GM18502 (cell line): ENCODE results near the gene WDR13.

Experiments
- ATAC-seq: cut with Tn5 transposase; IDR thresholded peaks from one replicate; pipeline ENCODE4 v1.9.1; 2021; ENCODE audit warnings: mild to moderate bottlenecking; ENCODE audit not compliant: unreplicated experiment, poor library complexity

Gene WDR13

DNA sequence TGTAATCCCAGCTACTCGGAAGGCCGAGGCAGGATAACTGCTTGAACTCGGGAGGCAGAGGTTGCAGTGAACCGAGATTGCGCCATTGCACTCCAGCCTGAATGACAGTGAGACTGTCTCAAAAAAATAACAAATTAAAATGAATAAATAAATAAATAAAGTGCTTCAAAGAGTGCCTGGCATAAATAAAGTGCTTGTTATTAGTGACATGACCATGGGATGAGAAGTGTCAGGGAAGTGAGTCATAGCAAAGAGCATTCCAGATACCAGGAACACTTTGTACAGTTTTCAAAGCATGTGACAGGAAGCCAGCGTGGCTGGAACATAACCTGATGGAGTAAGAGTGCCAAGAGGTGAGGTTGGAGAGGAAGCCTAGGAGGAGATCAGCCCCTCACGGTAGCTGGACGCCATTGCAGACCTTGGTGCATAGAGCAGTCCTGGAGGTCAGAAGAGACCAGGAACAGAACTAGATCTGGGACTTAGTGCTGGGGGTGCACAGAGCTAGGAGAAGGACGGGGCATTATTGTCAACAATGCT is 6.0 kb upstream of the WDR13 start:
- no peak for ATAC-seq

DNA sequence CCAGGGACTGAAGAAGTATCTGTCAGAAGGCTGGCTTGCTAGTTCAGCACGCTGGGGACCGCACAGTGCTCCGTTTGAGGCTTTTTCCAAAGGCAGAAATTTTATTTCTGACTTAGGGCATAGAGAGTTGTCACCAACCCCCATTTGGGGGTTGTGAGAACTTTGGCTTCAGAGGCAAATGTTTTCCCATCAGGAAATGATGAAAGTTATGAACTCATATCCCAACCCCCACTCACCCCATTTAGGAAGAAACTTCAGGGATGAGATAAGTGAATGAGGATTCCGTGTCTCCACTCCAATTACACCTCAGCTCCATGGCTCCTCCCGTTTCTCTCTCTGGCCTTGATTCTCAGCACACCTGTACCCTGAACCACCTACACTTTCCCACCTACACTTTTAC is 4.3 kb upstream of the WDR13 start:
- ATAC-seq: no peak

DNA sequence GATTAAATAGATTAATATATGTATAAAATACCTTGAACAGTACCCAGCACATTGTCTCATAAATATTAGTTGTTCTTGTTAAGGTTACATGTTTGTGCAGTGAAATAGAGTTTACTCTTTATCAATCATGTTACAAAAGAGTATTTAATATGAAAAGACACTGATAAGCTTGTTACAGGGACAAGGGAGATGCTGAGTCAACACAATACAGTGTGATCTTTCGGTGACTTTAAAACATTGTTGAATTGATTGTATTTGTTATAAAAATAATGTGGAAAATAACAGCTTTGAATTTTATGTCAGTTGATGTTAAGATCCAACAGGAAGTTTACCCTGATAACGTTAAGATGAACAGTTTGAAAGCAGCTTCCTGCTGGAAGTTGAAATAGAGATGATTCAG is 1.4 kb upstream of the WDR13 start:
- ATAC-seq: no peak

DNA sequence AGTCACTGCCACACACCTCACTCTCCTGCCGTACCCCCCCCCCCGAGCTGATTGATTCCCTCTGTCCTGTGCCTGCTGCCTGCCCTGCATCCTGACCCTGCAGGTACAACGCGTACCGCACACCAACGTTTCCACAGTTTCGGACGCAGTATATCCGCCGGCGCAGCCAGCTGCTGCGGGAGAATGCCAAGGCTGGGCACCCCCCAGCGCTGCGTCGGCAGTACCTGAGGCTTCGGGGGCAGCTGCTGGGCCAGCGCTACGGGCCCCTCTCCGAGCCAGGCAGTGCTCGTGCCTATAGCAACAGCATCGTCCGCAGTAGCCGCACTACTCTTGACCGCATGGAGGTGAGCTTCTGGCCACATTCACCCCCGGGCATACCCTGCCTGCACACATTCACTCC is 1.3 kb downstream of the WDR13 start:
- ATAC-seq: no peak

DNA sequence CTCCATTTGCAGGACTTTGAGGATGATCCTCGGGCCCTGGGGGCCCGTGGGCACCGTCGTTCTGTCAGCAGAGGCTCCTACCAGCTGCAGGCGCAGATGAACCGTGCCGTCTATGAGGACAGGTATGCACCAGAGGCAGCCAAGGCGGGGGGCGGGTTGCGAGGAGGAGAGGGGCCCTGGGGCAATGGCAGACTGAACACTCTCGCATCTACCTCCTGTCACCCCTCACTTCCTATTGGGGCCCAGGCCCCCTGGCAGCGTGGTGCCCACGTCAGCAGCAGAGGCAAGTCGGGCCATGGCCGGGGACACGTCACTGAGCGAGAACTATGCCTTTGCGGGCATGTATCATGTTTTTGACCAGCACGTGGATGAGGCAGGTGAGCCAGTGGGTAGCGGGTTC is 2.0 kb downstream of the WDR13 start:
- ATAC-seq: no peak

DNA sequence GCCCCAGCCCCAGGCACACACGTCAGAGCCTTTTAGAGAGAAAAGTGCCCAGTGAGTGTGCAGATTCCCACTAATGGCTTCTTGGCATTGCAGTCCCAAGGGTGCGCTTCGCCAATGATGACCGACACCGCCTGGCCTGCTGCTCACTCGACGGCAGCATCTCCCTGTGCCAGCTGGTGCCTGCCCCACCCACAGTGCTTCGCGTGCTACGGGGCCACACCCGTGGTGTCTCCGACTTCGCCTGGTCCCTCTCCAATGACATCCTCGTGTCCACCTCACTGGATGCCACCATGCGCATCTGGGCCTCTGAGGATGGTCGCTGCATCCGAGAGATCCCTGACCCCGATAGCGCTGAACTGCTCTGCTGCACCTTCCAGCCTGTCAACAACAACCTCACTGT is 2.9 kb downstream of the WDR13 start:
- ATAC-seq: no peak

DNA sequence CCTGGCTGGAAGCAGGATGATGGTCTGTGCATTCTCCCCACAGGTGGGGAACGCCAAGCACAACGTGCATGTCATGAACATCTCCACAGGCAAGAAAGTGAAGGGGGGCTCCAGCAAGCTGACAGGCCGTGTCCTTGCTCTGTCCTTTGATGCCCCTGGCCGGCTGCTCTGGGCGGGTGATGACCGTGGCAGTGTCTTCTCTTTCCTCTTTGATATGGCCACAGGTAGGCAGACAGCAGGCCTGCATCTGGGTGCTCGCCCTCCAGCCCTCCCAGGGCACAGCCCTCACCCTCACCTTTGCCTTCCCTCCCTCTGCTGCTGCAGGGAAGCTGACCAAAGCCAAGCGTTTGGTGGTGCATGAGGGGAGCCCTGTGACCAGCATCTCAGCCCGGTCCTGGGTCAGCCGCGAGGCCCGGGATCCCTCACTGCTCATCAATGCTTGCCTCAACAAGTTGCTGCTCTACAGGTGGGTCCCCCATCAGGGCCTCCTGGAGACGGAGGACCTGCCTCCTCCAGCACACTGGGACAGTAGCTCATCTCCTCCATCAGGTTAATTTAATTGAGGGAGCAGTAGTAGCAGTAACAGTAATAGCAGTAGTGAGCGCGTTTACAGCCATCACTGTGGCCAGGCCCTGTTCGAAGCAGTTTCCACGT is 4.6 kb downstream of the WDR13 start:
- no peak for ATAC-seq

DNA sequence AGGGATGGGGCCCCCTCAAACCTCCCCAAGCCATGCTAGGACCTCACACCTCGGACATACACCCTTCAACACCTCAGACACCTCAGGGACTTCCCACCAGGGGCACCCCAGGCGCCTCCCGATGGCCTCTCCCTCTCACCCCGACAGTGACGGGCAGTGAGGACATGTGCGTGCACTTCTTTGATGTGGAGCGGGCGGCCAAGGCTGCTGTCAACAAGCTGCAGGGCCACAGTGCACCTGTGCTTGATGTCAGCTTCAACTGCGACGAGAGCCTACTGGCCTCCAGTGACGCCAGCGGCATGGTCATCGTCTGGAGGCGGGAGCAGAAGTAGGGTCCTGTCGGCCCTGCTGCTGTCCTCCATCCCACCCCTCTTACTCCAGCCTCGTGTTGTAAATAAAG is 7.4 kb downstream of the WDR13 start:
- ATAC-seq: no peak

DNA sequence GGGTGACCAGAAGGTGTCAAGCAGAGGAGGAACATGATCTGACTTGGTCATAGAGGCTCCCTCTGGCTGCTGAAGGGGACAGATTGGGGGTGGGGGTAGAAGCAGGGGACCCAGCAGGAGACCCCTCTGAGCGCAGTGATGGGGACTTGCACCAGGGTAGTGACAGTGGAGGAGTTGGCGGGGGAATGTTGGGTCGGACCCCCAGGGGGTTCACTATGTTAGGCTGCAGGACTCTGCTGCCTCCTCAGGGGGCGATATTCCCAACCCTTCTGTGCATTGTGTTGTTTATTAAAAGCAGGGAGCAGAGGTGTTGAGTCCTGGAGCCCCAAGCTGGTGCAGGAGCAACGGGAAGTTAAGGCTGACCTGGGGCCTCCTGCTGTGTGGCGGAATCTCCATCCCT is 8.8 kb downstream of the WDR13 start:
- no peak for ATAC-seq

DNA sequence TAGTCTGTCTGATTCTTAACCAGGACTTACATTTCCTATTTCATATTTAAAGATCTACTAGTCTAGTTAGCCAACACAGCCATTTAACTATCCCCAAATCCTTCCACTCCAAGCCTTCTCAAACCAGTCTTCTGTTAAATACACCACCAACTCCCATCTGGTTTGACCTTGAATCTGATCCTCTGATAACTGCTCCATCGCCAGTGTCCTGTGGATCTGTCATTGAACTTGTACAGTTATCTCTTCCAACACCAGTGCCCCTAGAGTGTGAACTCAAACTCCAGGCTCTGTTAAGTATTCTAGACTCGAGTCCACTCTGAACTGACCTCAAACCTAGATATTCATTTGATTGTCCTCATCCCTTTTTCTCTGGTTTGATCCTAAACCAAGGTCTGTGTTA is 14.4 kb downstream of the WDR13 start:
- no peak for ATAC-seq

DNA sequence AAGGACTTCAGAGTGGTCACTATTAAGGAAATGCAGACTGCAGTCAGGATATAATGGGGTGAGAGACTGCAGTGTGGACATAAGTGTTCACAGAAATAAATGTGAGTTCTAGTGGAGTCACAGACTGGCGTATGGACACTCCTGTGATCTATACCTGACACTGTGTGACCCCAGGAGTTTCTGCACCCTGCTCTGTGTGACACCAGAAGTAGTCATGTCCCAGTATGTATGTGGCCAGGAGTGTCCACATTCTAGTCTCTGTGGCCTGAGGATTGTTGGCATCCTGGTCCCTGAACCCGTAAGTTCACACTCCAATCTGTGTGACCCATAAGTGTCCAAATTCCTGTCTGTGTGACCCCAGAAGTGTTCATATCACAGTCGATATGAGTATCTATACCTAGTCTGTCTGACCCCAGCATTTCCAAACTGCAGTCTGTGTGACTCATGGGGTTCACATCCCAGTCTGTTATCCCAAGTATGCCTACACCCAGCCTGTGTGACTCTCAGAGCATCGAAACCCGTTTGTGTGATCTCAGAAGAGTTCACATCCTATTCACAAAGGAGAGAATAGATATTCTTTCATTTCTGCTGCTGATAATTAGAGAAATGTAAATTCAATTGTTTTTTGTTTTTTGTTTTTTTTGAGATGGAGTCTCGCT is 16.3 kb downstream of the WDR13 start:
- no peak for ATAC-seq

DNA sequence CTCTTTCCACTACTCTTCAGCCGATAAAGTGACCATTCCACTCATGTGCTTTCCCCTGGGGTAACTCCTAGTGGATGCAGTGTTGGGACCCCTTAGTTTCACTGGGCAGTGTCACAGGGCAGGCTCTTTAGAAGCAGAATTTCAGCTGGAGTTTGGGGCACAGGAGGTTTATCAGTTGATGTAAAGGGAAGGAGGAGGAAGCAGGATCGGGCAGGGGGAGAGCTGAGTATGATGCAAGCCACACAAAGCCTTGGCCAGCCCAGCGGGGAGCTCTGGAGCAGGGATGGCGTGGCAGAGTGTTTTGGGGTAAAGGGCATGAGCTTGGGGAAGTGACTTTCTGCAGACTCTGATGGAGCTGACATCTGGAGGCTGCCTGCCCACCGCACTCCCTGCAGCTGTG is 19.3 kb downstream of the WDR13 start:
- no peak for ATAC-seq

DNA sequence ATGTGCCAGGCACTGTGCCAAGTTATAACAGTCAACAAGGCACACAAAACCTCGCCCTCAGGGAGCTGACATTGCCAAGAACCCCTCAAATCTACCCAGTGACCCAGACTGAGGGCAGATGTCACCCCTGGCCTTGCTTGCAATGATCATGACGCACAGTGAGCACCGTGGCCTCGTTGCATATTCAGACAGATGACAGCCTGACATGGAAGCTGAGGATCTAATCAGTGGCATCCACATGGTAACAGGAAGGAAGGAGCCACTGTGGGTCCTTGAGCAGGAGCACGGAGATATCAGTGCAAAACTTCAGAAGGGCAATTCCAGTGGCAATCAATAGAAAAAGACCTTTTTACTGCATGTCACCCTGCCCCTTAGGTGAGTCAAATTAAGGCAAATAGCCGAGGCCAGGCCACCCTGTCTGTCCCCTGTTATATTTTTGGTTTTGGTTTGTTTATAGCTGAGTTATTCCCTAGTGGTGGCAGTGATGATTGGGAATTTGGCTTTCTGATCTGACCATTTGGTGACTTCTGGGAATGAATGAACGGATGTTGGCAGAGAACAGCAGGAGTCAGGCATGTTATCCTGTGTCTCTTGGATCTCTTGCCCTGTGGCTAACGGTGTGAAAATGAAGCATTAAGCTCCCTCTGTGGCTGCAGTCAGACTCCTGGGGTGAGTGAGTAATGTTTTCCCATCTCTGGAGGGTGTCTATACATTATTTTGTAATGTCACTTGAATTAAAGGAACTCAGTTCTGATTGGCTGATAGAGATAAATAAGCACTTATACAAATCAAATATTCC is 20.4 kb downstream of the WDR13 start:
- no peak for ATAC-seq

DNA sequence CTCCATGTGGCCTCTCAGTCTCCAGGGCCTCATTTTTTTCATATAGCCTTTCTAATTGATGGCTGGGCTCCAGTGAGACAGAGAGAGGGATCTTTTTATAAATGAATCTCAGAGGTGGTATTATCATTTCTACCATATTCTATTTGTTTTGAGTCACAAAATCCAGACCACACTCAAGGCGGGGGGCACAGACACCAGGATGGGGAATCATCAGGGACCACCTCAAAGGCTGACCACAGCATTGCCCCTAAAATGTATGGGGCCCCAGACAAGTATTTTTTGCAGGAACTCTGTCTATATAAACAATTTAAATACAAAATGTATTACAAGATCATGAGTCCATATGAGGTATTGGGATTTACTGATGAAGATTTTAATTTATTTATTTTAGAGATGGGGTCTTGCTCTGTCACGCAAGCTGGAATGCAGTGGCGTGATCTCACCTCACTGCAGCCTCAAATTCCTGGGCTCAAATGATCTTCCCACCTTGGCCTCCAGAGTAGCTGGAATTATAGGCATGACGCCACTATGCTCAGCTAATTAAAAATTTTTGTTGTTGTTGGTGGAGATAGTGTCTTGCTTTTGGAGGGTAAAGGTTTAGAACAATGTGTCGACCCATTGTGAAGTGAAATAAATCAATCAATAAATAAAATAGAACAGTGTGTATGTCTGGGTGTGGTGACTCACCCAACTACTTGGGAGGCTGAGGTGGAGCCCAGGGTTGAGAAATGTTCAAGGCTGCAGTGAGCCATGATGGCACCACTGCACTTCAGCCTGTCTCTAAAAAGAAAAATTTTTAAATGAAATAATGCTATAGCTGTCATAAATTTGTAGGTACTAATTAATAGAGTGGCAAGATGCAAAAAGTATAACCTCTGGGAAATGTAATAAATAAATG is 29.4 kb downstream of the WDR13 start:
- ATAC-seq: no peak

DNA sequence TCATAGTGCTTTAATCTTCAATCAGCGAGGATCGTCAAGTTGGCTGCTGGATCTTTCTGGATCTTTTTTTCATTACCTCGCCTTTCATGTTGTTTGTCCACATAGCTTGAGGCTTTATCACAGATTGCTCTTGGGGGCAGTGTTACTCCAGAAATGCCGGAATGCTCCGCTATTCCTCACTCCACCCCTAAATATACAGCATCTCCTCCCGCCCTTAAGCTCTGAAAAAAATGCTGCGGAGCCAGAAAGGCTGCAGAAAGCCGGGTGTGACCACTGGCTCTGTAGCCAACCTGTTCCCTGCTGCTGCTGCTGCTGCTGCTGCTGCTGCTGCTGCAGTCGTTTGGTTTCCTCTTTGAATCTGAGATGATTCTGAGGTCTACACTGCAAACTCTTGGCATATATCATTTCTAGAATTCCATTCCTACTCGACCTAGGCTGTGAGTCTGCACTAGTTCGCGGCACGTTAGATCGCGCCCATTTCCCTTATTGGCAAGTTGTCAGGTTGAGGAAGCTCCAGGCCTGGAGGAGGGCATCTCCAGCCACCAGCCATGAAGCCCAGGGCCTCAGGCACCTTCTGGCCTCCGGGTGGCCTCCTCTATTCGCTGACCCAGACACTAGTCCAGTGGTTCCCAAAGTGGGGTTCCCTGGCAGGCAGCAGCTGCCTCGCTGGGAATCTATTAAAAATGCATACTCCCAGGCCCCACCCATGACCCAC is 34.2 kb downstream of the WDR13 start:
- peak; percentile 89 for ATAC-seq

DNA sequence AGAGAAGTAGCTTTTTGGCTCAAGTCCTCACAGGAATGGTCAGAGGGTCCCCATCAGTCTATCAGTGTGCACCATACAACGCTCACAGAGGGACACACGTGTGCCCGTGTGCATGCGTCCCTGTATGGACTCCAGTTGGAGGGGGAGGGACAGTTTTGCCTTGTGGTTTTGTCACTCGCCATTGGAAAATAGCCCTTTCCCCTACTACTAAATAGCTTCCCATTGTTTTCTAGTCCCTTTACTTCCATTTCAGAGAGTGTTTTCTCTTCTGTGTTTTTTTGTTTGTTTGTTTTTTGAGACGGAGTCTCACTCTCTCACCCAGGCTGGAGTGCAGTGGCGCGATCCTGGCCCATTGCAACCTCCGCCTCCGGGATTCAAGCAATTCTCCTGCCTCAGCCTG is 34.9 kb downstream of the WDR13 start:
- no peak for ATAC-seq

DNA sequence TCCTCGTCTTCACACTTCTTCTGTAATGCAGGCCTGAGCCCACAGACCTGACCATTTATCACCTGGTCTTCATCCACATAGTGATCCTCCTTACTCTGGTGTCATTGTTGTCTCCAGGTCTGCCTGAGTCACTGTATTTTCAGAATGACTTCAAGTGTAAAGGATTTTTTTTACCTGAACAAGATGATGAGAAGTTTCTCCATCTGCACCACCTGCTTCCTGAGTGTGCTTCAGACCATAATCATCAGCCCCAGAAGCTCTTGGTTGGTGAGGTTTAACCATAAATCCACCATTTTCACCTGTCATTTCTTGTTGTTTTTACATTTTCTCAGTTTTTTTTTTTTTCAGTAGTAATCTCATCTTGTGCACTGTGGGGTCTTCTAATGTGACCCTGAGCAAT is 39.0 kb downstream of the WDR13 start:
- no peak for ATAC-seq

DNA sequence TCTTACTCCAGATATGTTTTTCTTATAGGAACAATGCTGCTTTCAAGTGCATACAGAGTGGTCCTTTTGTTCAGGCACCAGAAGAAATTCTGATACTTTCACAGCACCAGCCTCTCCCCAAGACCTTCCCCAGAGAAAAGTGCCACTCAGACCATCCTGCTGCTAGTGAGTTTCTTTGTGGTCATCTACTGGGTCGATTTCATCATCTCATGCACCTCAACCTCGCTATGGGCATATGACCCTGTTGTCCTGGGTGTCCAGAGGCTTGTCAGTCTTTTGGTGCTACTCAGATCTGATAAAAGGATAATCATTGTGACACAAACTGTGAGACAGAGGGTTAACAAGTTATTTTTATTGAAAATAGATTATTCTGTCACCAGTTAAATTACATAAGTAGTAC is 39.5 kb downstream of the WDR13 start:
- ATAC-seq: no peak

DNA sequence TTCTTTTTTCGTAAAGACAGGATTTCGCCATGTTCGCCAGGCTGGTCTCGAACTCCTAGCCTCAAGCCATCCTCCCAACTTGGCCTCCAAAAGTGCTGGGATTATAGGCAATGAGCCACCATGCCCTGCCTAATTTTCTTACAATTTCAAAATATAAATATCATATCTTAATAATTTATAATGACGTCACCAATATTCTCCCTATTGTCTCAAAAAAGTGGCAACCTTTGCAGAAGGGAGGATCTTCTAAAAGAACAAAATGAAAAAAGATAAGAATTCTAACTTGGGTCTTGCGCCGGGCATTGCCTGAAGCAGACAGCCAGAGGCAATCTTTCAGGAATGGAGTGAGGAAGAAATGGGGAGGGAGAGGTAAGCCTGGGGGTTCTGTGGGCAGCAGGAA is 48.4 kb downstream of the WDR13 start:
- no peak for ATAC-seq

DNA sequence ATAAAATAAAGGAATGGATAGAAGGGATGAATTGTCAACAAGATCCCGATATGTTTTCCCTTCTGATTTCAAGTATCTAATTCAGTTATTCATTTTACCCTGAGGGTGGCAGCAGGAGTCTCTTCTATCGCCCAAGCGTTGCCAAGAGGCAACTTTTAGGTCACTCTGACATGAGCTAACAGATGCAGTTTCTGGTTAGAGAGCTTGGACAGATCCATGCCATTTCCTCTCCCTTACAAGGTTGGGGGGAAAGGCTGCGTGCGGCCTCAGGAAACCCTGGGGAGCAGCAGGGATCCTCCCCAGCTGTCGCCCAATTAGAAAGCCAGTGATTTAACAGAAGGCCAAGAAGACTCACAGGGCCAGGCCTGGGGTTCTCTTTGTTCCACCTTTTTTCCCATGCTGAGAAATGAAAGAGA is 51.1 kb downstream of the WDR13 start:
- no peak for ATAC-seq
